NOMO-1 (cell line): ENCODE measurements around the gene TK2.
"Not testable (repeated sequence)": the region's sequence is repeated elsewhere in the genome, so short reads cannot be mapped to it uniquely, and the experiment has no call there.

Experiments used
- DNase-seq, 2 experiments: peaks; one replicate each; lab custom pipeline; 2025; ENCODE audit not compliant: unreplicated experiment in 2 of 2; lab: John Stamatoyannopoulos, UW

TK2 gene

GRCh38 chr16:66471264-66471663 lies 78.7 kb downstream of the TK2 start:
- no peak for DNase-seq

- no peak for DNase-seq
Observed at GRCh38 chr16:66470556-66470955, 79.4 kb downstream of the TK2 start.

- no peak for DNase-seq
Observed at GRCh38 chr16:66469947-66470546, 79.9 kb downstream of the TK2 start.

GRCh38 chr16:66469291-66469946 lies 80.5 kb downstream of the TK2 start:
- DNase-seq = no peak

- DNase-seq = no peak
Observed at GRCh38 chr16:66468321-66468965, 81.5 kb downstream of the TK2 start.

GRCh38 chr16:66467611-66468010 lies 82.3 kb downstream of the TK2 start:
- DNase-seq = no peak

- not testable (repeated sequence) for DNase-seq
Observed at GRCh38 chr16:66466636-66467035, 83.3 kb downstream of the TK2 start.

- DNase-seq = not testable (repeated sequence)
Observed at GRCh38 chr16:66465946-66466345, 84.0 kb downstream of the TK2 start.

GRCh38 chr16:66462912-66463311 lies 87.0 kb downstream of the TK2 start:
- DNase-seq = no peak

- DNase-seq = no peak
Observed at GRCh38 chr16:66460703-66461102, 89.2 kb downstream of the TK2 start.

GRCh38 chr16:66459878-66460277 lies 90.0 kb downstream of the TK2 start:
- no peak for DNase-seq

GRCh38 chr16:66458853-66459252 lies 91.1 kb downstream of the TK2 start:
- DNase-seq = no peak

GRCh38 chr16:66458292-66458691 lies 91.6 kb downstream of the TK2 start:
- no peak for DNase-seq
